Measurements from ENCODE around the gene MFSD2B.

MFSD2B gene

DNA sequence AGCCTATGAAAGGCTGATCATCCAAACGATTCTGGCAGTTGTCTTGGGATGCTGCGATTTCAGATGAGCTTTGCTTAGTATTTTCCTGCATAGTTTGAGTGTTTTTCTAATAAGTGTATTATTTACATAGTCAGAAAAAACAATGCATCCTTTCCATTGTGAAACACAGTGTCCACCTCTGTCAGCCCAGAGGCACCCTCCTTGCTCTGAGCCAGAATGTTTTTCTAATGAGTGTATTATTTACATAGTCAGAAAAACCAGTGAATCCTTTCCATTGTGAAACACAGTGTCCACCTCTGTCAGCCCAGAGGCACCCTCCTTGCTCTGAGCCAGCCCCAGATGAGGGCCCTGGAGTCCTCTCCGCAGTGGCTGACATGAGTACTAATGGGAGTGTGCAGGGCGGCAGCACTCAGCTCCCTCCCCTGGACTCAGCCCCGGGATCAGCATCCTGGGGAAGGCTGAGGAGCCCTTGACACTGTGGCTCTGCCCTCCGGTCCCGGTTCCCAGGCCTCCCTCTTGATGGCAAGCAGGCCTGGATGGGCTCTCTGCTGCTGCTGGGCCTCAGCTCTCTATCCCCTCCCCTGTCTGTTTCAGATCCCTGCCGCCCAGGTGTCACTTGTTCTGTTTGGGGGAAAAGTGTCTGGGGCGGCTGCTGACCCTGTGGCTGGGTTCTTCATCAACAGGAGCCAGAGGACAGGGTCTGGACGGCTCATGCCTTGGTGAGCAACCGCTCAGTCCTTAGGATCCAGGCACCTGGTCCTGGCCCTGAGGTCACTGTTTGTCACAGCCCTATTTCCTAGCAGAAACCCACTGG lies 5.9 kb downstream of the MFSD2B start:
- TF ChIP-seq, protein P1, sequence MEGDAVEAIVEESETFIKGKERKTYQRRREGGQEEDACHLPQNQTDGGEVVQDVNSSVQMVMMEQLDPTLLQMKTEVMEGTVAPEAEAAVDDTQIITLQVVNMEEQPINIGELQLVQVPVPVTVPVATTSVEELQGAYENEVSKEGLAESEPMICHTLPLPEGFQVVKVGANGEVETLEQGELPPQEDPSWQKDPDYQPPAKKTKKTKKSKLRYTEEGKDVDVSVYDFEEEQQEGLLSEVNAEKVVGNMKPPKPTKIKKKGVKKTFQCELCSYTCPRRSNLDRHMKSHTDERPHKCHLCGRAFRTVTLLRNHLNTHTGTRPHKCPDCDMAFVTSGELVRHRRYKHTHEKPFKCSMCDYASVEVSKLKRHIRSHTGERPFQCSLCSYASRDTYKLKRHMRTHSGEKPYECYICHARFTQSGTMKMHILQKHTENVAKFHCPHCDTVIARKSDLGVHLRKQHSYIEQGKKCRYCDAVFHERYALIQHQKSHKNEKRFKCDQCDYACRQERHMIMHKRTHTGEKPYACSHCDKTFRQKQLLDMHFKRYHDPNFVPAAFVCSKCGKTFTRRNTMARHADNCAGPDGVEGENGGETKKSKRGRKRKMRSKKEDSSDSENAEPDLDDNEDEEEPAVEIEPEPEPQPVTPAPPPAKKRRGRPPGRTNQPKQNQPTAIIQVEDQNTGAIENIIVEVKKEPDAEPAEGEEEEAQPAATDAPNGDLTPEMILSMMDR (conservative IDR thresholded peaks at IDR 0.05) = no peak
- no peak overlapping the region for H3K27ac ChIP-seq

GRCh38 chr2:24016376-24016761 lies 6.5 kb downstream of the MFSD2B start:
- no peak overlapping the region for H3K27ac ChIP-seq
- TF ChIP-seq, protein P1 (conservative IDR thresholded peaks at IDR 0.05) = no peak

- H3K27ac ChIP-seq = no peak overlapping the region
These were observed 7.2 kb downstream of the MFSD2B start for GRCh38 chr2:24016853-24017703.

DNA sequence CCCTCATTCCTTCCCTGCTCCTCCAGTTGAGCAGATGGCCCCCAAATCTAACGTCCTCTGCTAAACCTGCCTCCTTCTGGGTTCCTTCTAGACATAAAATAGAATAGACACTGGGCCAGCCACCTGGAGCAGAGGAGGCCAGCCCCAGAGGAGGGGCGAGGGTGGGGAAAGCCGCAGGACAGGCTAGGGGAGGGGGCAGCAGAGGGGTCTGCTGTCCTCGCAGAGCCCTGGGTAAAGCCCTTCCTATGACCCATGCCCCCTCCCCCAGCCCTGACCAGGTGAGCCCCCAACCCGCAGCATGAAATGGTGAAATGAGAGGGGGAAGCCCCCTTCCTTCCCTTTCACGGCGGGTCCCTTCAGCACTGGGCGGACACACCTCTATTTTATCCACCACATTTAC lies 7.8 kb downstream of the MFSD2B start:
- TF ChIP-seq, protein P1 (conservative IDR thresholded peaks at IDR 0.05) = no peak
- H3K27ac ChIP-seq = no peak overlapping the region

More at GRCh38 chr2:24016853-24017703, 7.2 kb downstream of the MFSD2B start:
- TF ChIP-seq, protein P1 (conservative IDR thresholded peaks at IDR 0.05) = no peak

DNA sequence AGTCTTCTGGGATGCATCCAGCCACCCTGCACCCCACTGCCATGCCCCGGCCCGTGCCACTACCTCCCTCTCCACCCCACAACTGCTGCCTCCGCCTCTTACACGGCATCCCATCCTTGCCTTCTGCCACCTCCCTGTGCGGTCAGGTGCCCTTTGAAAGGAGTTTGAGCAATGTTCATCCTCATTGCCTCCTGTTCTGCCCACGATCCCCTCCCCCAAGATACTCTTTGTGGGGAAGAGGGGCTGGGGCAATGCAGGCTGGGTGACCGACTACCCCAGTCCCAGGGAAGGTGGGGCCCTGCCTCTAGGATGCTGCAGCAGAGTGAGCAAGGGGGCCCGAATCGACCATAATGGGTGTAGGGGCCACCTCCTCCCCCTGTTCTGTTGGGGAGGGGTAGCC lies 8.4 kb downstream of the MFSD2B start:
- TF ChIP-seq, protein P1 (conservative IDR thresholded peaks at IDR 0.05) = no peak
- H3K27ac ChIP-seq = no peak overlapping the region

DNA sequence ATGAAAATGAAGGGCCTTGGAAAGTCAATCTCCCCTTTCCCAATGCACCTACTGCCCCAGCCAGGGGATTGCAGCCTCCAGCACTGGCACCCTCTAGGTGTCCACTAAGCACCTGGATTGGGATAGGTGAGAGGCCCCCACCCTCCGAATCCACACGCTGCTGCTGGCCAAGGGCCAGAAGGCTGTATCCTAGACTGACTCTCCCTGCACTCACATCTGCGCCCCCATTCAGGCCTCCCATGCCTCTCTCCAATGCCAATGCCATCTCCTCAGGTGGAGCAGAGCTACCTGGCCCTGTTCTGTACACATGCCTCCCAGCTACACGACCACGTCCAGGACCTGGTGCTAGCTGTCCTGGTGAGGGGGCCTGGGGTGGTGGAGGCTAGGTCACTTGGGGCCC lies 9.8 kb downstream of the MFSD2B start:
- no peak overlapping the region for H3K27ac ChIP-seq
- TF ChIP-seq, protein P1 (conservative IDR thresholded peaks at IDR 0.05) = no peak

DNA sequence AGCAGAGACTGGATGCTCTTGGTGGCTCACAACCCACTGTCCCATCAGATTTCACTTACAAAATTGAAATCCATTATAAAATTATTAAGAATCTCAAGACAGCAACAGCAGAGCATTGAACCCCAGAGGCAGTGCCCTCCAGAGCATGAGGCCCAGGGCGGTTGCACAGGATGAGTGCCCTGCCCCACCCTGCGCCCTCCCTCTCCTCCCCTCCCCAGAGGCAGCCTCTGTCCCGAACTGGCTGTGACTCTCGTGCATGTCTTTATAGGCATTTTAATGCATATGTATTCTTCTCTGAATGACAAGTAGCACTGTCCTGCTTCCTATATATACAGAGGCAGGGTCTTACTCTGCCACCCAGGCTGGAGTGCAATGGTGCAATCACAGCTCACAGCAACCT lies 10.4 kb downstream of the MFSD2B start:
- TF ChIP-seq, protein P1 (conservative IDR thresholded peaks at IDR 0.05) = no peak
- H3K27ac ChIP-seq = no peak overlapping the region
